HG02885 (cell line): ENCODE measurements around the gene LMTK2.

Source experiments
- ATAC-seq: cut with Tn5 transposase; IDR thresholded peaks from one replicate; pipeline ENCODE4 v1.9.1; 2021; ENCODE audit warnings: mild to moderate bottlenecking; ENCODE audit not compliant: unreplicated experiment, poor library complexity

LMTK2 gene

GRCh38 chr7:98252425-98253054, 145.9 kb downstream of the LMTK2 start:
- ATAC-seq = no peak

- no peak for ATAC-seq
Measured at GRCh38 chr7:98254516-98254915, 147.9 kb downstream of the LMTK2 start.

- ATAC-seq = no peak
Measured at GRCh38 chr7:98254951-98255610, 148.4 kb downstream of the LMTK2 start.

- no peak for ATAC-seq
Measured at GRCh38 chr7:98256431-98256830, 149.8 kb downstream of the LMTK2 start.

- no peak for ATAC-seq
Measured at GRCh38 chr7:98257701-98258100, 151.0 kb downstream of the LMTK2 start.
